Measurements from ENCODE around the gene KLF4.
"Not testable (repeated sequence)": the region's sequence is repeated elsewhere in the genome, so short reads cannot be mapped to it uniquely, and the experiment has no call there.

The KLF4 gene

DNA sequence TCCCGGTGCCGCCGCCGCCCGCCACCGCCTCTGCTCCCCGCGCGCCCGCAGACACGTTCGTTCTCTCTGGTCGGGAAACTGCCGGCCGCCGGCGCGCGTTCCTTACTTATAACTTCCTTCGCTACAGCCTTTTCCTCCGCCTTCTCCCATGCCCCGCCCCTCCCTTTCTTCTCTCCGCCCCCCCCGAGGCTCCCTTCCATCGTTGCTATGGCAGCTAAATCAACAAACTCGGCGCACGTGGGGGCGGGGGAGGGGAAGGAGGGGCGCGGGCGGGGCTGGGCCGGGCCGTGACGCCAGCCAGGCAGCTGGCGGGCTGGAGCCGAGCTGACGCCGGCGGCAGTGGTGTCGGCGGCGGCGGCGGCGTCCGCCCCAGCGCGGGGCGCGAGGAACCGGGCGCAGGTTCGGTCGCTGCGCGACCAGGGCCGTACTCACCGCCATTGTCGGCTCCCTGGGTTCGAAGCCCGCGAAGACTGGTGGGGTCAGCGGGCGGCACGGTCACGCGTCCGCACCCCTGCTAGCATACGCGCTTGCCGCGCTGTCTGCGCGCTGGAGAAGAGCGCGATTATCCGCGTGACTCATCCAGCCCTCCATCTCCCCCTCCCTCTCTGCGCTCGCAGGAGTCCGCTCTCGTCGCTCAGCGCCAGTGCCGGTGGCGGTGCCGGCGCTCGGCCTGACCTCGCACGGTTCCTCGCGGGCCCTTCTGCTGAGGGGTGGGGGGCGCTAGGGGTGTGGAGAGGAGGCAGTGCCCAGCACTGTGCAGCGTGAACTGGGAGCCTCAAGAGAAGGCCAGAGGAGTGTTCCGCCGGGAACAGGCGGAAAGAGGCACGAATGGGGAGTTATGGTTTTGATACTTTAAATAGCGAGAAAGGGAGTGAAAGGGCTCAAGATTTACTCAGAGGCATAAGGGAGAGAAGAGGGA lies at the start of gene KLF4:
TSS of gene KLF4 (minus strand) at position 83 of the 919 bp plus-strand sequence. CDS start 597 bp downstream, outside the sequence.
- peaks cover 20% of the 10 kb centered on the region for H3K27me3 Mint-ChIP-seq
- intact Hi-C loops (cut with micrococcal nuclease) = loop anchor here (2.0 to 10.0 kb wide), 3 partner anchors 149 to 385 kb away; no protein-coding TSS in a partner anchor

DNA sequence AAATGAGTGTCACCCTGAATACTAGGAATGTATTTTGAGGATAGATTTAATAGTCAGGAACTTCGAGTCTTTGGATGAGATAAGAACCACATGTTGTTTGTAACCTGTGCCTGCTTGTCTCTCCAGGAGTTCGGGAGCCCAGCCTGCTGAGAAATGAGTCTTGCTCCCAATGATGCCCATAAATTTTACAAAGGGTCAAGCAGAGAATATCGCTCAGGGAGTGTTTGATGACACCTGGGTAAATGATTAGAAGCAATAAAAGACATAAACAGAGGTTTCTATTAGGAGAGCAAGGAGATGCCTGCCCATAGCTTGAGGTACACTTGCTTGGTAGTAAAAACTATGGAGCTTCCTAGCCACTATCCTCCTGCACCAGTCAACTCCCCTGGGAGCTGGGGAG lies 46.9 kb upstream of the KLF4 start:
- no peaks in the 10 kb centered on the region for H3K4me1 Mint-ChIP-seq (ENCODE audit: low read depth)
- H3K9me3 Mint-ChIP-seq = no peaks in the 10 kb centered on the region
- H3K27ac Mint-ChIP-seq = no peak overlapping the region
- no peaks in the 10 kb centered on the region for H3K27me3 Mint-ChIP-seq
- no peak overlapping the region for H3K4me3 Mint-ChIP-seq
- H3K36me3 Mint-ChIP-seq (ENCODE audit: low read depth) = no peaks in the 10 kb centered on the region
- intact Hi-C loops (cut with micrococcal nuclease) = no loop called here

More for the DNA sequence above, at the start of gene KLF4:
- Mint-ChIP-seq H3K4me3 (peak within 1 kb of the TSS; percentile 99), H3K9me3 (no peaks in the 10 kb centered on the region), H3K36me3 (ENCODE audit: low read depth) (peaks cover 51% of the 10 kb centered on the region), H3K27ac (peak within 1 kb of the TSS; percentile 99), H3K4me1 (ENCODE audit: low read depth) (peaks cover 51% of the 10 kb centered on the region)

DNA sequence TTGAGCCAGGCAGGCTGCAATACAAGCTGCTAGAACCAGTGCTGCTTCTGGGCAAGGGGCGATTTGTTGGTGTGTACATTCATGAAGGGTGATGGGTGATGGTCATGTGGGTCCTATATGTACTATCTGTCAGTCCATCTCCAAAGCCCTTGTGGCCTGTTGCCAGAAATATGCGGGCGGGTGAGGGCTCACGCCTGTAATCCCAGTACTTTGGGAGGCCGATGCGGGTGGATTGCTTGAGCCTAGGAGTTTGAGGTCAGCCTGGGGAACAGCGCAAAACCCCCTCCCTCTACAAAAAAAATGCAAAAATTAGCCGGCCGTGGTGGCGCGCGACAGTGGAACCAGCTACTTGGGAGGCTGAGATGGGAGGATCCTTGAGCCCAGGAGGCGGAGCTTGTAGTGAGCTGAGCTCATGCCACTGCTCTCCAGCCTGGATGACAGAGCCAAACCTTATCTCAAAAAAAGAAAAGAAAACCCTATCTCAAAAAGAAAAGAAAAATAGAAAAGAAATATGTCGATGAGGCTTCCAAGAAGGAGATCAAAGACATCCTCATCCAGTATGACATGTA lies 45.0 kb upstream of the KLF4 start:
- Mint-ChIP-seq H3K27me3 (peaks cover 2% of the 10 kb centered on the region), H3K27ac (no peak overlapping the region), H3K4me3 (no peak overlapping the region), H3K36me3 (ENCODE audit: low read depth) (no peaks in the 10 kb centered on the region), H3K9me3 (no peaks in the 10 kb centered on the region), H3K4me1 (ENCODE audit: low read depth) (no peaks in the 10 kb centered on the region)
- intact Hi-C loops (cut with micrococcal nuclease) = no loop called here

DNA sequence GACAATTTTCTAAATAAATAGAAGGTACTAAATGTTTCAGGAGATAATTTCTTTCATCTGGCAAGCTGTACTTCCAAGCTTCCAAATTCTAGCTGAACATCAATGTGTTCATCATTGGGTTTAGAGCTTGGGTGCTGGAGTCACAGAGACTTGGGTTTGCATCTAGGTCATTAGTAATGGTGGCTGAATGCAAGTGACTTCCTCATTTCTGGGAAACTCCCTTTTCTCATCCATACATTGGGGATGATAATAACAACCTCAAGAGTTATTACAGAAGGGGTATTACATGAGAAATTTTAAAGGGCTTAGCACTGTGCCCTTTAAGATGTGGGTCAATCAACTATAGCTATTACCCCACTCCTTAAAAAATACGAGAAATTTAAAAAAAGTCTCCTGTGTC lies 41.1 kb upstream of the KLF4 start:
- no peak overlapping the region for H3K4me3 Mint-ChIP-seq
- H3K4me1 Mint-ChIP-seq (ENCODE audit: low read depth) = no peaks in the 10 kb centered on the region
- H3K27ac Mint-ChIP-seq = no peak overlapping the region
- H3K9me3 Mint-ChIP-seq = no peaks in the 10 kb centered on the region
- intact Hi-C loops (cut with micrococcal nuclease) = no loop called here
- peaks cover 4% of the 10 kb centered on the region for H3K27me3 Mint-ChIP-seq
- H3K36me3 Mint-ChIP-seq (ENCODE audit: low read depth) = no peaks in the 10 kb centered on the region

DNA sequence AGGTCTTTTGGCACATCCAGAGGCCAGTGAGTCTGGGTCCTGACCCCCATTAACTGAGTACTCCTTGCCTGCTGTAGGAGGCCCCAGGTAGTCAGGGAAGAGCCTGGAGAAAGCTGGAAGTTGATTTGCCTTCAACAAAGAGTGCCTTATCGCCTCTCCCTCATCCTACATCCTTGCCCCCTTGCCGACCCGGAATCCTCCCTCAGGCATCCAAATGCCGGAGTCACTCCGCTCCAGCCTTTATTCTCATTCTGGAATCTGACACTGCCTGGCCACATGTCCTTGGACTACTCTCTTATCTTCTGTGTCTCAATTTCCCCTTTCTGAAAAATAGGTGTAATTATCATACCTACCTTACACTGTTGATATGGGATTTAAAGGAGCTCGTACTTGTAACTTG lies 39.1 kb upstream of the KLF4 start:
- H3K9me3 Mint-ChIP-seq = no peaks in the 10 kb centered on the region
- H3K4me3 Mint-ChIP-seq = no peak overlapping the region
- H3K4me1 Mint-ChIP-seq (ENCODE audit: low read depth) = no peaks in the 10 kb centered on the region
- no peaks in the 10 kb centered on the region for H3K36me3 Mint-ChIP-seq (ENCODE audit: low read depth)
- H3K27me3 Mint-ChIP-seq = peaks cover 4% of the 10 kb centered on the region
- H3K27ac Mint-ChIP-seq = no peak overlapping the region
- intact Hi-C loops (cut with micrococcal nuclease) = no loop called here

DNA sequence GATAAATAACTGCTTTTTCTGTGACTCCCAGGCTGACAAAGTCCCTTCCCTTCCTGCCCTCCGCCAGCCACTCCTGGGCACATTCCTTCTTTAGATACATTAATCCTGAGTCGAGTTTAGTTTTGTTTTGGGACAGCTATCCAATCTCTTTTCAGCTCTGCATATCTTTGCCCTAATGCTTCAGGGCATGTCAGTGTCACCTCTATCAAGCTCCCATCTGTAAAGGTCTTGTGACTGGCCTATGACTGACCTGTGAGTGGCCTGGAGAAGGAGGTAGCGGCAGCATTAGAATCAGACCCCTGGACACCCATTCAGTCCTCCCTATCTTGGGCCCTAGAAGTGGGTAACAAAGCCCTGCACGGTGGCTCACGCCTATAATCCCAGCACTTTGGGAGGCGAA lies 34.0 kb upstream of the KLF4 start:
- peaks cover 2% of the 10 kb centered on the region for H3K27me3 Mint-ChIP-seq
- no peaks in the 10 kb centered on the region for H3K36me3 Mint-ChIP-seq (ENCODE audit: low read depth)
- no peaks in the 10 kb centered on the region for H3K4me1 Mint-ChIP-seq (ENCODE audit: low read depth)
- intact Hi-C loops (cut with micrococcal nuclease) = no loop called here
- H3K27ac Mint-ChIP-seq = no peak overlapping the region
- no peak overlapping the region for H3K4me3 Mint-ChIP-seq
- H3K9me3 Mint-ChIP-seq = no peaks in the 10 kb centered on the region

DNA sequence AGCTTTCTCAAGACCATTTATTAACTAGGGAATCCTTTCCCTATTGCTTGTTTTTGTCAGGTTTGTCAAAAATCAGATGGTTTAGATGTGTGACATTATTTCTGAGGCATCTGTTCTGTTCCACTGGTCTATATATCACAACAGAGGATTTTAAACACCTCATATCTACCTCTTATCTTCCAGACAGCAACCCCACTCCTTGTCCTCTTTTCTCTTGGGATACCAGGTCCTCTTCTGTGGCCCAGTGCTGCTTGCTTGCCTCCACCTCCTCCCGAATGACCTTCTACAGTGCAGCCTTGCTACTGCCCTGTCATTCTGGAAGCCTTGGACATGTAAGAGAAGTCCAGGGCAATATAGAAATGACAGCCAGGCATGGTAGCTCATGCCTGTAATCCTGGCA lies 30.6 kb upstream of the KLF4 start:
- no peaks in the 10 kb centered on the region for H3K36me3 Mint-ChIP-seq (ENCODE audit: low read depth)
- H3K9me3 Mint-ChIP-seq = no peaks in the 10 kb centered on the region
- H3K4me1 Mint-ChIP-seq (ENCODE audit: low read depth) = no peaks in the 10 kb centered on the region
- H3K4me3 Mint-ChIP-seq = no peak overlapping the region
- intact Hi-C loops (cut with micrococcal nuclease) = no loop called here
- no peak overlapping the region for H3K27ac Mint-ChIP-seq
- peaks cover 1% of the 10 kb centered on the region for H3K27me3 Mint-ChIP-seq

DNA sequence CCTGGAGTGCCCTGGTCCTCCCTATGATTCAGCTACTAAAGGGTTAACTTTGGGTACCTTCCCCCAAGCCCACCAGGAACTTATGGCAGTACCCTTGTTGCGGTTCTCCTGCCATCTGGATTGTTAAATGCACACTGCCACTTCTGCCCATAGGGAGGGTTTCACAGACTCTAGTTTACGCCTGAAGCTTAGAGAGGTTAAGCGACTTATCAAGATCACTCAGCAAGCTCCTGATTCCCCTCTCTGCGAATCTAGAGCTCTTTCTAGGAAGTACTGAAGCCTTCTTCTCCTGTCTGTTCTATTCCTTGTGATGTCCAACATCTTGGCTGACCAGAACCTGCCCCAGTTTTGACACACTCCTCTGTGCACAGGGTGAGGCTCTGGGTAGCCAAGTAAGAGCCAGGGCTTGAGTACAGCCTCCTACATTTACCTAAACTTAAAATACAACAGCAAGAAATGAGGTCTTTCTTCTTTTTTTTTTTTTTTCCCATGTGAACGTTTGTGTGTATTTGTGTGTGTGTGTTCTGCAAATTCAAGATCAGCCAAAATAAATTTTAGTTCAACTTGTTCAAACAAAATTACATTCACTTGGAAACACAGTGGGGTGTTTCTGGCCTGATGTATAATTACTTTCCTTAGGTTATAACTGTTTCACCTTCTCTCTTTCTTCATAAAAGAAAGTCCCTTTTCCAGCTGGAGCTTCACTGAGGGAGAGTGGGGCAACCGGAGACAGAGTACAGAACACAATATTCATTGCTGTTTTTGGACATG lies 28.7 kb upstream of the KLF4 start:
- Mint-ChIP-seq H3K36me3 (ENCODE audit: low read depth) (no peaks in the 10 kb centered on the region), H3K4me3 (no peak overlapping the region), H3K27ac (no peak overlapping the region), H3K4me1 (ENCODE audit: low read depth) (peaks cover 12% of the 10 kb centered on the region), H3K27me3 (peaks cover 1% of the 10 kb centered on the region), H3K9me3 (no peaks in the 10 kb centered on the region)
- intact Hi-C loops (cut with micrococcal nuclease) = no loop called here

DNA sequence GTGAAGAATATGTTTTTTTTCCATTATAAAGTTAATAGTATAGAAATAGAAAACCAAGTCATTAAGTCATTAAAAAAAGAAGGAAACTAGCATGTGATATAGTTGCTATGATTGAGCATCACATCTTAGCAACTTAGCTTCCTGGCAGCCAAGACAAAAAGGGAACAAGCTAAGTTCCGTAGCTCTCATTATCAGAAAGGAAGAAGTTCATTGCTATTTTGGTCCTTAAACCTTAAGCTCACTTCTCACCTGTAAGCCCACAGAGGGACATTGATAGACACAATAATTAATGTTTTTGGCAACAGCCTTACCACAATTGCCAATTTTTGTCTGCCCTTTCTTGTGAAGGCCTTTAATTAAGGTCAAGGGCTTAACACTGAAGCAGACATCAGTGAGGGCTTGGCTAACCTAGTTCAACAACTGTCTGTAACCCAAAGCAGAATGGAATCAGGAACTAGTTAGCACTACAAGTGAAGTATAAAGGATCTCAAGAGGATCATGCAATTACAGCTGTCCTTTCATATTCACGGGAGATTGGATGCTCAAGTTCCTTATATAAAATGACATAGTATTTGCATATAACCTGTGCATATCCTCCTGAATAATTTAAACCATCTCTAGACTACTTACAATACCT lies 24.0 kb upstream of the KLF4 start:
- Mint-ChIP-seq H3K27me3 (peaks cover 5% of the 10 kb centered on the region), H3K9me3 (no peaks in the 10 kb centered on the region), H3K4me1 (ENCODE audit: low read depth) (peaks cover 22% of the 10 kb centered on the region), H3K4me3 (no peak overlapping the region), H3K27ac (peak overlapping the region; percentile 79), H3K36me3 (ENCODE audit: low read depth) (no peaks in the 10 kb centered on the region)
- intact Hi-C loops (cut with micrococcal nuclease) = no loop called here

DNA sequence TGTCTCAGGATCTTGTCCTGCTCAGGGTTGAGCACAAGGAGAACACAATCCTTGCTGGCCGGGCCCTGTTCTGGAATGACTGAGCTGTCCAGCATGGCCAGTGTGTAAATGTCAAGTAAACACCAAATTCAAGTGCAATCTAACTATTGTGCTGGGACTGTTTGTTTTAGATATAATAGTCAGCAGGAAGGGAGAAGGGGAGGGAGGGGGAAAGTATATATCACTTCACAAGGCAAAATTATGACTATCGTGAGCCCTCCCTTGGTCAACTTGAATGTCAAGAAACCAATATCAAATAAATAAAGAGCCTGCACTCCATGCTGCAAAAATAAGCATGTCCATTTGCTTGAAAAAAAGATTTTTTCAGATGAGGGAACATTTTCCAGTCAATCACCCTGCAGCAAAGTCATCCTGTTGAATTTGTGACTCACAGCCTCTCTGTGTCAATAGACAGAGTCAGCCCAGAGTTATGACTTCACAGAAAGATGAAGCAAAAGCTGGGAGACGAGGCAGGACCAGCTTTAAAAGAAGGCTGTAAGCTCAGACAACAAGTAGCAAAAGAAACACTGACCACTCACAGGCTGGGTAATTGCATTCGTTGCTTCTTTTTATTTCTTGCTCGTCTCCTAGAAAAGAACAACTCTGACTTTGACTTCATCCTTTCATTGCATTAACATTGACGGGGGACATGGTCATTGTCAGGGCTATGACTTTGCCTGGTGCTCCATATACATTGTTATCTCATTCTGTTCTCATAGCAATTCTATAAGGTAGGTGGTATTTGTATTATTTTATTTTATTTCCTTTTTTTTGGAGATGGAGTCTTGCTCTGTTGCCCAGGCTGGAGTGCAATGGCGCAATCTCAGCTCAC lies 15.3 kb upstream of the KLF4 start:
- Mint-ChIP-seq H3K27ac (no peak overlapping the region), H3K4me3 (no peak overlapping the region), H3K9me3 (no peaks in the 10 kb centered on the region), H3K27me3 (peaks cover 4% of the 10 kb centered on the region), H3K4me1 (ENCODE audit: low read depth) (peaks cover 6% of the 10 kb centered on the region), H3K36me3 (ENCODE audit: low read depth) (no peaks in the 10 kb centered on the region)
- intact Hi-C loops (cut with micrococcal nuclease) = no loop called here

DNA sequence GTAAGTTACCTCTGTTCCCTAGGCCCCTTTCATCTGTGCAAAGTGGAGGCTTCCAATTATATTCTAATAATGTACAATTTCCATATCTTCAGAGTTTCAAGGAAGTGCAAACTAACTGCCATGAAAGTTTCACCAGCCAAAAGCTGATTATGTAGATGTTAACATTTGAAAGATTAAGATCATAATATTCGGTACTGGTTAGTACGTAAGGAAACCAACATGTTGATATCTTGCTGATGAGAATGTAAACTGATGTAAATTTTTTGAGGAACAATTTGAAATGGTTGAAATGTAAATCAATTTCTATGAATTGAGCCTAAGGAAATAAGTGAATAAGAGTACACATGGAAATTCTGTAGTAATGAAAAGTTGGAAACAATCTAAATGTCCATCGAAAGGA lies 12.9 kb upstream of the KLF4 start:
- Mint-ChIP-seq H3K27ac (no peak overlapping the region), H3K9me3 (no peaks in the 10 kb centered on the region), H3K4me3 (no peak overlapping the region), H3K36me3 (ENCODE audit: low read depth) (no peaks in the 10 kb centered on the region), H3K27me3 (no peaks in the 10 kb centered on the region), H3K4me1 (ENCODE audit: low read depth) (peaks cover 6% of the 10 kb centered on the region)
- intact Hi-C loops (cut with micrococcal nuclease) = no loop called here

DNA sequence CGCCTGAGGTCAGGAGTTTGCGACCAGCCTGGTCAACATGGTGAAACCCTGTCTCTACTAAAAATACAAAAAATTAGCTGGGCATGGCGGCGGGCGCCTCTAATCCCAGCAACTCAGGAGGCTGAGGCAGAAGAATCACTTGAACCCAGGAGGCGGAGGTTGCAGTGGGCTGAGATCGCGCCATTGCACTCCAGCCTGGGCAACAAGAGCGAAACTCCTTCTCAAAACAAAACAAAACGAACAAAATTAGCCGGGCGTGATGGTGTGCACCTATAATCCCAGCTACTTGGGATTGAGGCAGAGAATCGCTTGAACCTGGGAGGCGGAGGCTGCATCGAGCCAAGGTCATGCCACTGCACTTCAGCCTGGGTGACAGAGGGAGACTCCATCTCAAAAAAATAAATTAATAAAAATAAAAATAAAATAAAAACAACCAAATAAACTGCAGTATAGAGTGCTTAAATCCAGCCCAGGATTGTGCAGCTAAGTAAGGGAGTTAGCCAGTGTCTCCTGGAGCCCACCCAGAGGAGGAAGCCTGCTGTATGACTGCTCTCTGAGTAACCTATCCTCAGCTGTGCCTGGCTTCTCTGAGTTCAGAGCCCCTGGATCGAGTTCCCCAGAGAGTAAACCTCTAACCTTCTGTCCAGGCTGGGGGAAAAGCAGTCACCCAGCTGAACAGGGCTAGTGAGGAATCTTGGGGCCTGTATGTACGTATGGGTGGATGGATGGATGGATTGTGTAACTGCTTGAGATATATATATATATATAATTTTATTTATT lies 11.0 kb upstream of the KLF4 start:
- intact Hi-C loops (cut with micrococcal nuclease); H3K27ac Mint-ChIP-seq; H3K27me3 Mint-ChIP-seq; H3K9me3 Mint-ChIP-seq; H3K36me3 Mint-ChIP-seq (ENCODE audit: low read depth); H3K4me3 Mint-ChIP-seq: not testable (repeated sequence)
- H3K4me1 Mint-ChIP-seq (ENCODE audit: low read depth) = peaks cover 11% of the 10 kb centered on the region
